Activated CD8-positive, alpha-beta T cell treated with anti-CD3 and anti-CD28 coated beads for 36 hours (primary cell): Measurements from ENCODE around the gene ANGPT4. TPM values are rescaled to one million over a fixed set of nuclear protein-coding genes. Genes with fewer than 3 reads are reported as not detected.

Experiments
- ATAC-seq: fragments of 200-7000 bp; cut with Tn5 transposase; one replicate; pipeline ENCODE4 v1.10.0; 2021; ENCODE audit warnings: mild to moderate bottlenecking, moderate library complexity
- CTCF ChIA-PET: fragments of 350-600 bp; sonication (Branson Sonifier 250); formaldehyde crosslinking; loops from one replicate; lab custom pipeline; 2021; ENCODE audit warnings: antibody characterized with exemption; lab: Charles Lee
- POLR2A ChIA-PET: fragments of 350-600 bp; sonication (Branson Sonifier 250); formaldehyde crosslinking; loops from one replicate; lab custom pipeline; 2021; ENCODE audit warnings: antibody characterized with exemption; lab: Charles Lee
- DNase-seq: peaks from one replicate; pipeline ENCODE4 v3.0.0-alpha.2; 2020
- H3K27ac Mint-ChIP-seq: one replicate; pipeline ENCODE4 v1.8.0; 2021; ENCODE audit warnings: mild to moderate bottlenecking, mixed read lengths
- H3K27me3 Mint-ChIP-seq: one replicate; pipeline ENCODE4 v1.8.0; 2021; ENCODE audit warnings: mixed read lengths
- H3K36me3 Mint-ChIP-seq: one replicate; pipeline ENCODE4 v1.8.0; 2021; ENCODE audit warnings: low read depth, mixed read lengths
- H3K4me1 Mint-ChIP-seq: one replicate; pipeline ENCODE4 v1.8.0; 2021; ENCODE audit warnings: low read depth, mixed read lengths
- H3K4me3 Mint-ChIP-seq: one replicate; pipeline ENCODE4 v1.8.0; 2021; ENCODE audit warnings: mild to moderate bottlenecking, moderate library complexity, mixed read lengths
- H3K9me3 Mint-ChIP-seq: one replicate; pipeline ENCODE4 v1.8.0; 2021; ENCODE audit warnings: mixed read lengths
- CTCF ChIP-seq: fragments of 200-600 bp; IDR thresholded peaks from one replicate; pipeline ENCODE4 v1.8.0; 2022; ENCODE audit warnings: antibody characterized with exemption, mild to moderate bottlenecking
- intact Hi-C: fragments of 100-400 bp; cut with micrococcal nuclease; formaldehyde crosslinking; loops from one replicate; pipeline ENCODE4 v1.10.0; 2022
- total RNA-seq, 2 experiments: library from RNA; stranded (reverse); gene quantifications; one replicate each; pipeline ENCODE4 v1.2.3, GENCODE V29; 2021

ANGPT4 gene
- total RNA-seq, 2 experiments from 2014 or later = not detected

GRCh38 chr20:913306-913849 lies 2.8 kb downstream of the ANGPT4 start:
- CTCF ChIA-PET = interaction anchor here (2.7 kb wide), 1 partner anchor 42 kb away, joined by 15 read pairs; no protein-coding TSS in a partner anchor
- ATAC-seq = no peak

GRCh38 chr20:911882-912600 lies 4.1 kb downstream of the ANGPT4 start:
- ATAC-seq (peak; percentile 39), DNase-seq (peak; percentile 31)
- no peak overlapping the region for H3K4me3 Mint-ChIP-seq
- POLR2A ChIA-PET = no interaction called here
- H3K36me3 Mint-ChIP-seq = no peaks in the 10 kb centered on the region
- no peak overlapping the region for H3K27ac Mint-ChIP-seq
- CTCF ChIA-PET = interaction anchor here (1.2 to 2.7 kb wide), 2 partner anchors 44 to 50 kb away, joined by 3 to 15 read pairs; no protein-coding TSS in a partner anchor
- H3K27me3 Mint-ChIP-seq = peaks cover 2% of the 10 kb centered on the region
- no peaks in the 10 kb centered on the region for H3K9me3 Mint-ChIP-seq
- intact Hi-C loops = no loop called here
- no peaks in the 10 kb centered on the region for H3K4me1 Mint-ChIP-seq
- no peak for TF ChIP-seq CTCF

More at GRCh38 chr20:913306-913849, 2.8 kb downstream of the ANGPT4 start:
- Mint-ChIP-seq H3K36me3 (no peaks in the 10 kb centered on the region), H3K4me1 (no peaks in the 10 kb centered on the region), H3K9me3 (no peaks in the 10 kb centered on the region), H3K27ac (no peak overlapping the region), H3K4me3 (no peak overlapping the region), H3K27me3 (peaks cover 2% of the 10 kb centered on the region)
- intact Hi-C loops = no loop called here
- TF ChIP-seq CTCF = no peak
- DNase-seq = no peak
- POLR2A ChIA-PET = no interaction called here

GRCh38 chr20:910870-911770 lies 5.0 kb downstream of the ANGPT4 start:
- intact Hi-C loops = no loop called here
- Mint-ChIP-seq H3K36me3 (no peaks in the 10 kb centered on the region), H3K27ac (no peak overlapping the region), H3K9me3 (no peaks in the 10 kb centered on the region), H3K27me3 (no peaks in the 10 kb centered on the region), H3K4me1 (no peaks in the 10 kb centered on the region), H3K4me3 (no peak overlapping the region)
- POLR2A ChIA-PET = no interaction called here
- DNase-seq (peak; percentile 12), ATAC-seq (peak; percentile 56)
- TF ChIP-seq CTCF = no peak
- CTCF ChIA-PET = interaction anchor here (1.2 to 2.7 kb wide), 2 partner anchors 45 to 51 kb away, joined by 3 to 15 read pairs; no protein-coding TSS in a partner anchor

- Mint-ChIP-seq H3K4me3 (no peak overlapping the region), H3K36me3 (no peaks in the 10 kb centered on the region), H3K9me3 (no peaks in the 10 kb centered on the region), H3K27ac (no peak overlapping the region), H3K27me3 (no peaks in the 10 kb centered on the region), H3K4me1 (no peaks in the 10 kb centered on the region)
- DNase-seq = no peak
- no peak for ATAC-seq
- POLR2A ChIA-PET = no interaction called here
- CTCF ChIA-PET = interaction anchor here (0.5 to 1.3 kb wide), 3 partner anchors 46 to 245 kb away, joined by 3 to 4 read pairs (median 4); no protein-coding TSS in a partner anchor
- no peak for TF ChIP-seq CTCF
- intact Hi-C loops = no loop called here
These were observed 5.8 kb downstream of the ANGPT4 start for GRCh38 chr20:910132-910869.
